PC-9 (cell line): ENCODE measurements around the gene PCK2. TPM values are rescaled to one million over a fixed set of nuclear protein-coding genes. Genes with fewer than 3 reads are reported as not detected.

Experiments used
- BruUV-seq: library from RNA; stranded (reverse); fragments of 400-500 nt; replicated peaks from 2 replicates; lab custom pipeline; 2021; lab: Mats Ljungman, UMichigan
- CTCF ChIA-PET: fragments of 300-600 bp; sonication (Branson Sonifier 250); formaldehyde crosslinking; loops from one replicate; lab custom pipeline; 2022; ENCODE audit warnings: antibody characterized with exemption; lab: Charles Lee
- POLR2A ChIA-PET: fragments of 300-600 bp; sonication (Branson Sonifier 250); formaldehyde crosslinking; loops from one replicate; lab custom pipeline; 2022; ENCODE audit warnings: antibody characterized with exemption; ENCODE audit not compliant: unreplicated experiment; lab: Charles Lee
- DNase-seq, 2 experiments: peaks; one replicate each; pipeline versions ENCODE4 v3.0.0 to v3.0.0-alpha.2; 2015 to 2022; ENCODE audit warnings: mixed read lengths in 1 of 2
- H2AFZ ChIP-seq: fragments of 200-600 bp; sonication (generic); 2 replicates; pipeline ENCODE4 v1.8.1; 2017; ENCODE audit warnings: antibody characterized with exemption
- H3F3A ChIP-seq: fragments of 200-600 bp; sonication (generic); 2 replicates; pipeline ENCODE4 v1.8.1; 2017; ENCODE audit warnings: antibody characterized with exemption, mild to moderate bottlenecking, low read depth; ENCODE audit not compliant: insufficient read depth
- H3K27ac ChIP-seq: fragments of 200-600 bp; sonication (generic); 2 replicates; pipeline ENCODE4 v1.6.1; 2016; ENCODE audit warnings: mixed run types
- H3K27me3 ChIP-seq: fragments of 200-600 bp; sonication (generic); 2 replicates; pipeline ENCODE4 v1.6.1; 2016; ENCODE audit warnings: low read depth, mixed run types; ENCODE audit not compliant: insufficient read depth
- H3K36me3 ChIP-seq: fragments of 200-600 bp; sonication (generic); 2 replicates; pipeline ENCODE4 v1.6.1; 2016; ENCODE audit warnings: low read depth, mixed run types
- H3K4me1 ChIP-seq: fragments of 200-600 bp; sonication (generic); replicated peaks from 2 replicates; pipeline ENCODE4 v1.6.1; 2016; ENCODE audit warnings: mixed run types; ENCODE audit not compliant: insufficient read depth
- H3K4me2 ChIP-seq: fragments of 200-600 bp; sonication (generic); 2 replicates; pipeline ENCODE4 v1.6.1; 2017; ENCODE audit warnings: mixed run types
- H3K4me3 ChIP-seq: fragments of 200-600 bp; sonication (generic); 2 replicates; pipeline ENCODE4 v1.6.1; 2016; ENCODE audit warnings: mixed run types
- H3K79me2 ChIP-seq: fragments of 200-600 bp; sonication (generic); 2 replicates; pipeline ENCODE4 v1.6.1; 2017; ENCODE audit warnings: low read depth, mixed run types
- H3K9me2 ChIP-seq: fragments of 200-600 bp; sonication (generic); 2 replicates; pipeline ENCODE4 v1.8.1; 2017; ENCODE audit warnings: mild to moderate bottlenecking; ENCODE audit not compliant: insufficient read depth
- H3K9me3 ChIP-seq: fragments of 200-600 bp; sonication (generic); 2 replicates; pipeline ENCODE4 v1.8.1; 2016; ENCODE audit warnings: low read depth; ENCODE audit not compliant: insufficient read depth
- H4K20me1 ChIP-seq: fragments of 200-600 bp; sonication (generic); 2 replicates; pipeline ENCODE4 v1.8.1; 2017; ENCODE audit not compliant: insufficient read depth
- CTCF ChIP-seq: fragments of 200-600 bp; sonication (generic); conservative IDR thresholded peaks from 2 replicates; pipeline ENCODE4 v1.6.1; 2017; ENCODE audit warnings: mixed run types, antibody characterized with exemption, mild to moderate bottlenecking, moderate library complexity
- EZH2 ChIP-seq: fragments of 200-600 bp; sonication (generic); IDR thresholded peaks from 2 replicates; pipeline ENCODE4 v1.8.0; 2017; ENCODE audit warnings: antibody characterized with exemption, low read depth
- intact Hi-C: fragments of 100-400 bp; cut with micrococcal nuclease; formaldehyde crosslinking; loops from one replicate; pipeline ENCODE4 v1.10.0; 2022; ENCODE audit not compliant: unreplicated experiment
- total RNA-seq: library from RNA; stranded (reverse); gene quantifications from 2 replicates; pipeline ENCODE4 v1.2.3, GENCODE V29; 2021

PCK2 gene
- total RNA-seq, 1 experiment from 2014 or later = 77.4 TPM

GRCh38 chr14:24060984-24061913 is 32.9 kb upstream of the PCK2 start:
- TF ChIP-seq CTCF (no peak), EZH2 (no peak)
- ChIA-PET POLR2A (interaction anchor here (0.6 kb wide), 1 partner anchor 342 kb away, joined by 3 read pairs; no protein-coding TSS in a partner anchor), CTCF (no interaction called here)
- Histone ChIP-seq H3F3A (no peaks in the 10 kb centered on the region), H3K79me2 (no peaks in the 10 kb centered on the region), H2AFZ (no peak overlapping the region), H3K36me3 (no peaks in the 10 kb centered on the region), H3K9me3 (no peaks in the 10 kb centered on the region), H3K4me1 (no peaks in the 10 kb centered on the region), H4K20me1 (no peaks in the 10 kb centered on the region), H3K27me3 (0 out of 2 replicates have a peak, but pooled peaks cover 11% of the 10 kb centered on the region), H3K4me3 (no peak overlapping the region), H3K4me2 (no peak overlapping the region), H3K9me2 (no peaks in the 10 kb centered on the region), H3K27ac (no peak overlapping the region)
- DNase-seq = no peak
- BruUV-seq = no TSS peak
- intact Hi-C loops = no loop called here

- Histone ChIP-seq H3F3A (no peaks in the 10 kb centered on the region), H3K27ac (no peak overlapping the region), H3K79me2 (no peaks in the 10 kb centered on the region), H3K27me3 (0 out of 2 replicates have a peak, but pooled peaks cover under 1% of the 10 kb centered on the region), H2AFZ (no peak overlapping the region), H3K4me3 (no peak overlapping the region), H3K9me2 (no peaks in the 10 kb centered on the region), H3K9me3 (no peaks in the 10 kb centered on the region), H3K4me2 (no peak overlapping the region), H3K4me1 (no peaks in the 10 kb centered on the region), H4K20me1 (no peaks in the 10 kb centered on the region), H3K36me3 (no peaks in the 10 kb centered on the region)
- BruUV-seq = no TSS peak
- intact Hi-C loops = no loop called here
- ChIA-PET CTCF (no interaction called here), POLR2A (no interaction called here)
- no peak for DNase-seq
- TF ChIP-seq EZH2 (no peak), CTCF (no peak)
These were observed 31.7 kb upstream of the PCK2 start for GRCh38 chr14:24062216-24062980.

DNA sequence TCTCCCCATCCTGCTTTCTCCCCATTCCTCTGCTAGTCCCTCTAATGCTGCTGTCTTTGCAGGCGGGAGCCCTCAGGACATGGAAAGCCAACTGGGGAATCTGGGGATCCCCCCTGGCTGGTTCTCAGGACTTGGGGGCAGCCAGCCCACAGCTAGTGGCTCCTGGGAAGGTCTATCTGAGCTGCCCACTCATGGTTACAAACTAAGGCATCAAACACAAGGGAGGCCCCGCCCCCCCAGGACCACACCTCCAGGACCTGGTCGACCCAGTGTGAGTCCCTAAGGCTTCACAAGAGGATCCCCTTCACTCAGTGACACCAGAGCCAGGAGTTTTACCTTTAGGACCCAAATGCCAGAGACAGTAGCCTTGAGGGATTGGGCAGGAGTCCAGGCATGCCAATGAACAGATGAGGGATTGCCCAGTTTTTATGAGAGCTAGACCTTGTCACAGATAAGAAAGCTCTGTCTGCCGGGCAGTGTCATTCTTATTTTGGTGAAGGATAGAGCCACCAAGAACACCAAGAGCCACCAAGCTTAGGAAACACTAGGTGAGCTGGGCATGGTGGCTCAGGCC is 30.8 kb upstream of the PCK2 start:
- no peak for DNase-seq
- ChIA-PET CTCF (interaction anchor here (0.7 kb wide), 1 partner anchor 32 kb away, joined by 4 read pairs; no protein-coding TSS in a partner anchor), POLR2A (no interaction called here)
- no peaks in the 10 kb centered on the region for H3K9me2 ChIP-seq
- no peaks in the 10 kb centered on the region for H3K79me2 ChIP-seq
- no peaks in the 10 kb centered on the region for H4K20me1 ChIP-seq
- H3K36me3 ChIP-seq = no peaks in the 10 kb centered on the region
- no peak overlapping the region for H3K27ac ChIP-seq
- peaks cover 4% of the 10 kb centered on the region; the same call in 1 of the 2 replicates for H3K27me3 ChIP-seq
- intact Hi-C loops = no loop called here
- H3F3A ChIP-seq = no peaks in the 10 kb centered on the region
- no peak for TF ChIP-seq CTCF
- no peak for TF ChIP-seq EZH2
- no peak overlapping the region for H3K4me2 ChIP-seq
- H3K4me3 ChIP-seq = no peak overlapping the region
- no peaks in the 10 kb centered on the region for H3K4me1 ChIP-seq
- H2AFZ ChIP-seq = no peak overlapping the region
- BruUV-seq = no TSS peak
- H3K9me3 ChIP-seq = no peaks in the 10 kb centered on the region
